Measurements from ENCODE around the gene PRKRA. TPM values are rescaled to one million over a fixed set of nuclear protein-coding genes. Genes with fewer than 3 reads are reported as not detected.

PRKRA gene
- total RNA-seq, 1 donor from 2014 or later: 45.1 TPM

Other genes starting within 250 kb of the PRKRA start
- 1.1 and 2.5 TPM in 2 replicates for gene PJVK, start 203 bp upstream of the PRKRA start, total RNA-seq
- gene FKBP7, start 27.4 kb upstream of the PRKRA start, total RNA-seq: 2.9 and 4.5 TPM in 2 replicates
- 31.6 and 35.8 TPM in 2 replicates for gene PLEKHA3, start 29.3 kb upstream of the PRKRA start, total RNA-seq